OCI-M2 (cell line): Measurements from ENCODE around the gene GSK3B.

ENCODE experiments used
- DNase-seq: peaks from one replicate; lab custom pipeline; 2025; ENCODE audit not compliant: unreplicated experiment; lab: John Stamatoyannopoulos, UW

Gene GSK3B

GRCh38 chr3:119945291-119945690 is 149.0 kb downstream of the GSK3B start:
- DNase-seq = no peak

DNA sequence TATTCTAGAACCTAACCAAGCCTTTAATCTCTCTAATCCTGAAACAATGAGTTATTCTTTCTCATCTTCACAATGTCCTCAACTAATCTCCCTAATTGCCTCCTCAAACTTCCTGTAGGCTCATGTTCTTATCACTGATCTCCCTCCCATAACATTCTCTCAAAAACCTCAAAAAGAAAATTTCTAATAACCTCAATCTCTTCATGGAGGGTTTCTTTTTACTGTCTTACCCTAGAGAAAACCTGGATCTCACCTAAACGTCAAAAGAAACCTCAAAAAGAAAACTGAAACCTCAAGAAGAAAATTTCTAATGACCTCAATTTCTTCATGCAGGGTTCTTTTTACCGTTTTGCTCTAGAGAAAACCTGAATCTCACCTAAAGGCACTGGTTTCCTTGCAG is 150.2 kb downstream of the GSK3B start:
- no peak for DNase-seq

GRCh38 chr3:119939077-119939476 is 155.2 kb downstream of the GSK3B start:
- no peak for DNase-seq

GRCh38 chr3:119937229-119937628 is 157.0 kb downstream of the GSK3B start:
- no peak for DNase-seq

- no peak for DNase-seq
These were observed 160.0 kb downstream of the GSK3B start for GRCh38 chr3:119934249-119934648.

- DNase-seq = no peak
These were observed 161.0 kb downstream of the GSK3B start for GRCh38 chr3:119933207-119933606.

GRCh38 chr3:119930286-119930685 is 164.0 kb downstream of the GSK3B start:
- DNase-seq = no peak

- DNase-seq = no peak
These were observed 167.1 kb downstream of the GSK3B start for GRCh38 chr3:119927190-119927589.

- no peak for DNase-seq
These were observed 169.8 kb downstream of the GSK3B start for GRCh38 chr3:119924111-119925094.

- no peak for DNase-seq
These were observed 175.0 kb downstream of the GSK3B start for GRCh38 chr3:119918992-119919933.

DNA sequence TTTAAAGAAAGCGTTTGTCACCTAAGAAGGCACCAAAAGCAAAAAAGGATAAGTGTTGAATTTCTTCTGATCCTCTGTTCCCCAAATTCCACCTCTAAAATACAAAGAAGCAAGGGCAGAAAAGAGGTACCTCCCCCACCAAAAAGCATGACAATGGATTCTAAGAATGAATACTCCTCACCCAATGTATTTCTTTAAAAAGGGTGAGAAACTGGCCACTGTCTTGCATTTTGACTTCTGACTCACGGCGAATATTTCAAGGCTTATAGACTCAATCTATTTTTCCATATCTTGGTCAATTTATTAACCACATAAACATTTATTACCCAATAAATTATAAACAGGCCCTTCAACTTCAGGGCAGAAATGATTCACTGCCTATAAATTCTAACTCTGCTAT is 181.2 kb downstream of the GSK3B start:
- no peak for DNase-seq

- no peak for DNase-seq
These were observed 182.0 kb downstream of the GSK3B start for GRCh38 chr3:119912220-119912619.

- no peak for DNase-seq
These were observed 182.5 kb downstream of the GSK3B start for GRCh38 chr3:119911748-119912147.

DNA sequence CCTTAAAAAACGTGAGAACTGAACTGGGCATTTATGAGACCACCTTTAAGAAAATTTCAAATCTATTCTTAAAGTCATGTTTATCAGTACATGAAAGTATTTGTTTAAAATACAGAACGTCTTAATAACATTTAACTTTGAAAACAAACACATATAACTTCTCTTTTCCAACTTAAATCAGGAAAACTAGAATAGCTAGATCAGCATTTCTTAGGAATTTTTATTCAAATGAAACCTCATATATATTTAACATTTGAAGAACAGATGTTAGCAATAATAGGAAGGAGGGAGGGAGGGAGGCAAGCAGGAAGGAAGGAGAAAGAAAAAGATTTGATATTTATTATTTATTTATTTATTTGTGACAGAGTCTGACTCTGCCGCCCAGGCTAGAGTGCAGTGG is 192.2 kb downstream of the GSK3B start:
- DNase-seq = no peak

- no peak for DNase-seq
These were observed 193.1 kb downstream of the GSK3B start for GRCh38 chr3:119901148-119901547.

DNA sequence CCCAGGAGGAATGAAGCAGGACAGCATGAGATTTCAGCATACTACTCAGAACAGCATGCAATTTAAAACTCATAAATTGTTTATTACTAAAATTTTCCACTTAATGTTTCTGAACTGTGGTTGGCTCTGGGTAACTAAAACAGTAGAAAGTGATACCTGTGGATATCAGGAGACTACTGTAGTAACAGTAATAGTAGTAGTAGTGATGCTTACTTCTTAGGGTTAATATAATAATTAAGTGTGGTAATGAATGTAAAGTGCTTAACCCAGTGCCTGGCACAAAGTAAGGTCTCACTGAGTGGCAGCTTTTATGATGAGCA is 195.1 kb downstream of the GSK3B start:
- DNase-seq = no peak

DNA sequence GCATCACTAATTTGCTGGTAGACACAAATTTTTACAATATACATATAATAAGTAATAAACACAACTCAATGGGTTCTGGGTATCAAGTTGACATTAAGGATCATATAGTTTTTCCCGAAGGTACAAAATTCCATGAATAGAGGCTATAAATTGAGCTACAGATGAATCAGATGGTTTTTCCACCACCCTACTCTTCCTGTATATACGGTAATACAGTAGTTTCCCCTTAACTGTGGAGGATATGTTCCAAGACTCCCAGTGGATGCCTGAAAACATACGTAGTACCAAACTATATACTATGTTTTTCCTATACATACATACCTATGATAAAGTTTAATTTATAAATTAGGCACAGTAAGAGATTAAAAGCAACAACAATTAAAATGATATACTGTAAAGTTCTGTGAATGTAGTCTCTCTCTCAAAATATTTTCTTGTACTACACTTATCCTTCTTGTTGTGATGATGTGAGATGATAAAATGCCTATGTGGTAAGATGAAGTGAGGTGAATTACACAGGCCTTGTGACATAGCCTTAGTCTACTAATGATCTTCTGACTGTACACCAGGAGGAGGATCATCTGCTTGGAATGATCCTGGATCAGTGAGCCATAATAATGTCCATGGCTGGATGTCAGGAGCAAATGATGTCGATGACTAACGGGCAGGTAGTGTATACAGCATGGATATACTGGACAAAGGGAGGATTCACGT is 195.6 kb downstream of the GSK3B start:
- no peak for DNase-seq

DNA sequence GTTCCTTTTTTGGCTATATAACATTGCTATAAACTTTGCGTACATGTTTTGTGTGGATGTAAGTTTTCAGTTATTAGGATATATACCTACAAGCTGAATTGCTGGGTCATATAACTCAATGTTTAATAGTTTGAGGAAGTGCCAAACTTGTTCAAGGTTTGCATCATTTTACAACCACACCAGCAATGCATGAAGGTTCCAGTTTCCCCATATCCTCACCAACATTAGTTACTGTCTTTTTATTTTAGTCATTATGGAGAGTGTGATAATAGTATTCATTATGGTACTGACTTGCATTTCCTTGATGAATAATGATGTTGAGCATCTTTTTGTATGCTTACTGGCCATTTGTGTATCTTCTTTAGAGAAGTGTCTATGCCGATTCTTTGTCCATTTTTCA is 200.1 kb downstream of the GSK3B start:
- DNase-seq = no peak

DNA sequence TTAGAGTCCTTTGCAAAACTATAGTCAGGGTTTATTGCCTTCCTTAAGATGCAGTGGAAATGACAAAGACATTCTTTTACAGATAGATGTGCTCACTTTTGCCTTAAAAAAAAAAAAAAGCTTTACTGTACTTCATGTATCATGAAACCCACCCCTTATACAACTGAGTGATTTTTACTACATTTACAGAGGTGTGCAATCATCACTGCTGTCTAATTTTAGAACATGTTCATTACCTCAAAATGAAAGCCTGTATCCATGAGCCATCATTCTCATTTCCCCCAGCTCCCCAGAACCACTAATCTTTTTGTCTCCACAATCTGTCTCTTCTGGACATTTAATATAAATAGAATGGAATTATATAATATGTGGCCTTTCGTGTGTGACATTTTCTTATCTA is 200.5 kb downstream of the GSK3B start:
- DNase-seq = no peak

DNA sequence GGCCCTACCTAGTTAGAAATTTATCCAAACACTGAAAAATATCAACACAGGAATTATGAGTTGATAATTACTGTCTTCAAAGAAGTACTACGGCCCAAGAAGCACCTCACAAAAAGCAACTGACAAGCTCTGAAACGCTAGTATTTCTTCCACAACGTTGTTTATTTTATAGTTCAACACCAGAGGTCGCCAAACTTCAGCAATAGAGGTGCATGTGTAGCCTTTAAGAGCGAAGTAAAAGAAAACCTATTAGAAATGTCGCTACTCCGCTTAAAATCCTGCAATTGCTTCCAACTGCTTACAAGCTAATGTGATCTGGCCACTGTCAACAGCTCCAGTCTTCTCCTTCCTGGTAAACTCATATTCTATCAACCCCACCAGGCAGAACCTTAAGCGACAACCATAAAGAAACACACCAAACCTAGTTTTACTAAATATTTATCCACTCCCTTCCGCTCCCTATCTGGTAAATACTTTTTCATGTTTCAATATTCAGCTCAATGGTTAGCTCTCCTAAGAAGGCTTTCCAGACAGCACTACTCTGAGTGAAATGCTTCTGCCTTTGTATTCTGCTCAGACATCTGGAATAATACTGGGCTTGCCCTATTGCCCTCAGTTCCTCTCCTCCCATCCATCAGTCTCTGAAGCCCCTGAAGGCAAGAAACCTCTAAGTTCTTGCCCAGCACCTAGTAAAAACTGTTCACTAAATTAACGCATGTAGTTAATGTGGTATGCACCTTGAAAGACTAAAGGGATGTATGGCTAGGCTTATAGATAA is 202.1 kb downstream of the GSK3B start:
- no peak for DNase-seq
